Measurements from ENCODE around the gene SPATA9. TPM values are rescaled to one million over a fixed set of nuclear protein-coding genes. Genes with fewer than 3 reads are reported as not detected.

Gene SPATA9
- total RNA-seq, 1 experiment from 2014 or later: not detected

GRCh38 chr5:95660060-95660459 lies 22.7 kb downstream of the SPATA9 start:
- Histone ChIP-seq H4K5ac (ENCODE audit: insufficient read length, low read depth, low read length) (no peak overlapping the region), H3K23me2 (ENCODE audit: insufficient read length, low read depth, low read length, poor library complexity, severe bottlenecking) (no peaks in the 10 kb centered on the region), H3K9me3 (ENCODE audit: control insufficient read depth, low read depth, low read length) (no peaks in the 10 kb centered on the region), H3K9ac (ENCODE audit: extremely low read depth, insufficient read length, low read length) (no peak overlapping the region), H3K4me1 (ENCODE audit: insufficient read depth, low read length) (no peaks in the 10 kb centered on the region; the same call in 1 of the 2 replicates), H2BK15ac (ENCODE audit: low read depth, low read length) (no peak overlapping the region), H2AK5ac (ENCODE audit: insufficient read length, low read length) (no peak overlapping the region), H3T11ph (ENCODE audit: low read length) (no peak overlapping the region), H3K27me3 (ENCODE audit: insufficient read depth, low read length) (no peaks in the 10 kb centered on the region), H3K79me2 (ENCODE audit: insufficient read depth, low read length) (no peaks in the 10 kb centered on the region), H2BK12ac (ENCODE audit: insufficient read length, low read depth, low read length) (no peak overlapping the region), H3K79me1 (ENCODE audit: insufficient read depth, low read depth, low read length, poor library complexity, severe bottlenecking) (no peaks in the 10 kb centered on the region), H4K91ac (ENCODE audit: insufficient read length, low read depth, low read length) (no peak overlapping the region), H3K23ac (ENCODE audit: insufficient read length, low read depth, low read length) (no peak overlapping the region), H2AFZ (ENCODE audit: low read length) (no peak overlapping the region), H3K4me2 (ENCODE audit: insufficient read depth, insufficient read length, low read length) (no peak overlapping the region), H3K18ac (ENCODE audit: insufficient read length, low read depth, low read length) (no peak overlapping the region), H3K56ac (ENCODE audit: insufficient read length, low read depth, low read length) (no peak overlapping the region), H3K4ac (ENCODE audit: low read depth, low read length) (no peak overlapping the region), H3K14ac (ENCODE audit: insufficient read depth, low read length) (no peak overlapping the region), H2BK5ac (ENCODE audit: insufficient read length, low read length) (no peak overlapping the region), H3K27ac (ENCODE audit: insufficient read length, low read depth, low read length) (no peak overlapping the region), H4K8ac (replicated peaks; ENCODE audit: insufficient read length, low read depth, low read length) (no peak overlapping the region), H2BK20ac (ENCODE audit: low read depth, low read length, poor library complexity, severe bottlenecking) (no peak overlapping the region), H4K20me1 (ENCODE audit: control insufficient read depth, insufficient read depth, insufficient read length) (no peaks in the 10 kb centered on the region), H2BK120ac (ENCODE audit: low read depth, low read length, poor library complexity, severe bottlenecking) (no peak overlapping the region)
- DNase-seq: no peak
- H3K27ac Mint-ChIP-seq: no peak overlapping the region
- peaks cover 9 to 10% of the 10 kb centered on the region in 2 experiments; a peak in 3 of 4 replicates for H3K4me1 Mint-ChIP-seq
- WGBS (ENCODE audit: extremely low coverage, insufficient read length, low lambda C conversion rate): no CpG with 5 or more reads among the region's 2 CpGs
- no peaks in the 10 kb centered on the region for H3K27me3 Mint-ChIP-seq (ENCODE audit: low read depth)
- H3K4me3 Mint-ChIP-seq: no peak overlapping the region
- H3K9me3 Mint-ChIP-seq: no peaks in the 10 kb centered on the region
- no peaks in the 10 kb centered on the region for H3K36me3 Mint-ChIP-seq (ENCODE audit: insufficient read depth in 1 of 3, low read depth in 3 of 3)
- TF ChIP-seq, protein P1, sequence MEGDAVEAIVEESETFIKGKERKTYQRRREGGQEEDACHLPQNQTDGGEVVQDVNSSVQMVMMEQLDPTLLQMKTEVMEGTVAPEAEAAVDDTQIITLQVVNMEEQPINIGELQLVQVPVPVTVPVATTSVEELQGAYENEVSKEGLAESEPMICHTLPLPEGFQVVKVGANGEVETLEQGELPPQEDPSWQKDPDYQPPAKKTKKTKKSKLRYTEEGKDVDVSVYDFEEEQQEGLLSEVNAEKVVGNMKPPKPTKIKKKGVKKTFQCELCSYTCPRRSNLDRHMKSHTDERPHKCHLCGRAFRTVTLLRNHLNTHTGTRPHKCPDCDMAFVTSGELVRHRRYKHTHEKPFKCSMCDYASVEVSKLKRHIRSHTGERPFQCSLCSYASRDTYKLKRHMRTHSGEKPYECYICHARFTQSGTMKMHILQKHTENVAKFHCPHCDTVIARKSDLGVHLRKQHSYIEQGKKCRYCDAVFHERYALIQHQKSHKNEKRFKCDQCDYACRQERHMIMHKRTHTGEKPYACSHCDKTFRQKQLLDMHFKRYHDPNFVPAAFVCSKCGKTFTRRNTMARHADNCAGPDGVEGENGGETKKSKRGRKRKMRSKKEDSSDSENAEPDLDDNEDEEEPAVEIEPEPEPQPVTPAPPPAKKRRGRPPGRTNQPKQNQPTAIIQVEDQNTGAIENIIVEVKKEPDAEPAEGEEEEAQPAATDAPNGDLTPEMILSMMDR (conservative IDR thresholded peaks at IDR 0.05): no peak

Data from H9 (cell line).